PC-3 (cell line): ENCODE data around the gene LDHD.

ENCODE experiments used
- EZH2 ChIP-seq: fragments of 300-600 bp; sonication (generic); IDR thresholded peaks from one replicate; pipeline ENCODE4 v1.6.1; 2017; ENCODE audit warnings: antibody characterized with exemption, mild to moderate bottlenecking, low read length; ENCODE audit not compliant: unreplicated experiment
- EZH2phosphoT487 ChIP-seq: fragments of 300-600 bp; sonication (generic); IDR thresholded peaks from 2 replicates; pipeline ENCODE4 v1.6.1; 2018; ENCODE audit warnings: mild to moderate bottlenecking, antibody characterized with exemption, low read length, borderline replicate concordance
- TF ChIP-seq, protein P1 (sequence below): fragments of 300-600 bp; sonication (generic); conservative IDR thresholded peaks from 2 replicates; pipeline ENCODE4 v1.5.1; 2017; ENCODE audit warnings: antibody characterized with exemption, low read depth, mild to moderate bottlenecking, low read length

DNA sequence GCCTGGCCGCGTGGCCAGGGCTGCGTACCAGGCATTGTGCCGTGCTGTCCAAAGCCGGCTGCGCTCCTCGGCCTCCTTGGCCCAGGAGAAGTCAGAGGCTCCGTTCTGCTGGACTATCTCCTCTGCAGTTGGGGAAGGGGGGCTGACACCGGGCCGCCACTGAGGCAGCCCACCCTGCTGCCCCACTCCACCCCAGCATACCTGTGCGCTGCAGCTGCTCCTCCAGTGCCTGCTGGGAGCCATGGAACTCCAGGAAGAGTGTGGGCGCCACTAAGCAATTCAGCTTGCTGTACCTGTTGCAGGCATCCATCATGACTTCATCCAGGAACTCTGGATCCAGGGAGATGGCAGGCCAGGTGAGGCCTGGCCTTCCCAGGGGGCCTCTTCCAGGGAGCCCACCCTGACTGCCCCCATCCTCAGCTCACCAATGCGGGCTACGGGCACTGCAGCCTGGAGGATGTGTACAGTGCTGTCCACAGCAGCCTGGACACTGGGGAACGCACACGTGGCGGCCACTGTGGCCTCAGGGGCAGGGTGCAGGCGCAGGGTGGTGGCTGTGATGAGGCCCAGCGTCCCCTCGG, 2.9 kb downstream of the LDHD start:
- TF ChIP-seq EZH2phosphoT487 (no peak), EZH2 (no peak)
- TF ChIP-seq, protein P1, sequence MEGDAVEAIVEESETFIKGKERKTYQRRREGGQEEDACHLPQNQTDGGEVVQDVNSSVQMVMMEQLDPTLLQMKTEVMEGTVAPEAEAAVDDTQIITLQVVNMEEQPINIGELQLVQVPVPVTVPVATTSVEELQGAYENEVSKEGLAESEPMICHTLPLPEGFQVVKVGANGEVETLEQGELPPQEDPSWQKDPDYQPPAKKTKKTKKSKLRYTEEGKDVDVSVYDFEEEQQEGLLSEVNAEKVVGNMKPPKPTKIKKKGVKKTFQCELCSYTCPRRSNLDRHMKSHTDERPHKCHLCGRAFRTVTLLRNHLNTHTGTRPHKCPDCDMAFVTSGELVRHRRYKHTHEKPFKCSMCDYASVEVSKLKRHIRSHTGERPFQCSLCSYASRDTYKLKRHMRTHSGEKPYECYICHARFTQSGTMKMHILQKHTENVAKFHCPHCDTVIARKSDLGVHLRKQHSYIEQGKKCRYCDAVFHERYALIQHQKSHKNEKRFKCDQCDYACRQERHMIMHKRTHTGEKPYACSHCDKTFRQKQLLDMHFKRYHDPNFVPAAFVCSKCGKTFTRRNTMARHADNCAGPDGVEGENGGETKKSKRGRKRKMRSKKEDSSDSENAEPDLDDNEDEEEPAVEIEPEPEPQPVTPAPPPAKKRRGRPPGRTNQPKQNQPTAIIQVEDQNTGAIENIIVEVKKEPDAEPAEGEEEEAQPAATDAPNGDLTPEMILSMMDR, result no peak
